Heart right ventricle (tissue), 16 donors: ENCODE results near the gene FAF1. TPM values are rescaled to one million over a fixed set of nuclear protein-coding genes. Genes with fewer than 3 reads are reported as not detected.

Experiments used
- ATAC-seq, 8 donors: fragments of 200-7000 bp; cut with Tn5 transposase; one replicate each; pipeline ENCODE4 v1.9.1; 2020; ENCODE audit warnings: mild to moderate bottlenecking in 8 of 8, moderate library complexity in 8 of 8, moderate number of reproducible peaks in 1 of 8
- DNase-seq, 2 donors: peaks; one replicate each; pipeline ENCODE4 v3.0.0-alpha.2; 2020
- H3K27ac ChIP-seq, 10 donors: fragments of 200-600 bp; sonication (generic) in 2 of 10; one replicate each; pipeline versions ENCODE4 v1.5.0 to v1.8.0; 2020 to 2022; ENCODE audit warnings: mild to moderate bottlenecking in 3 of 10
- H3K27me3 ChIP-seq, 7 donors: fragments of 200-600 bp; one replicate each; pipeline ENCODE4 v1.8.0; 2021 to 2022; ENCODE audit warnings: mild to moderate bottlenecking in 2 of 7
- H3K36me3 ChIP-seq, 9 donors: fragments of 200-600 bp; sonication (generic) in 1 of 9; one replicate each; pipeline versions ENCODE4 v1.5.0 to v1.8.0; 2020 to 2022; ENCODE audit warnings: mild to moderate bottlenecking in 2 of 9
- H3K4me1 ChIP-seq, 9 donors: fragments of 200-600 bp; sonication (generic) in 1 of 9; one replicate each; pipeline versions ENCODE4 v1.5.0 to v1.8.0; 2020 to 2022; ENCODE audit warnings: mild to moderate bottlenecking in 4 of 9
- H3K4me3 ChIP-seq, 10 donors: fragments of 200-600 bp; sonication (generic) in 2 of 10; one replicate each; pipeline versions ENCODE4 v1.5.0 to v1.8.0; 2020 to 2022; ENCODE audit warnings: mild to moderate bottlenecking in 7 of 10, moderate library complexity in 2 of 10
- H3K9me3 ChIP-seq, 11 donors: fragments of 200-600 bp in 10 of 11; sonication (generic) in 2 of 11; one replicate each; pipeline versions ENCODE4 v1.5.0 to v1.8.0; 2013 to 2022; ENCODE audit warnings: mild to moderate bottlenecking in 2 of 11, control low read depth in 1 of 11, moderate library complexity in 1 of 11
- CTCF ChIP-seq, 9 donors: fragments of 200-600 bp; sonication (generic) in 2 of 9; IDR thresholded peaks; one replicate each; pipeline versions ENCODE4 v1.5.0 to v1.8.0; 2021 to 2022; ENCODE audit warnings: antibody characterized with exemption in 9 of 9, mild to moderate bottlenecking in 5 of 9, moderate library complexity in 1 of 9
- WGBS, 2 donors: extraction: QIAGEN DNeasy Blood & Tissue Kit; methylation state at CpG; one replicate each; pipeline ENCODE4 v1.1.7; 2013; ENCODE audit warnings: inconsistent platforms in 1 of 2; 5-methylcytosine and 5-hydroxymethylcytosine counted together
- intact Hi-C, 10 donors: fragments of 100-400 bp; cut with DNase I; formaldehyde crosslinking; loops; one replicate each; pipeline versions ENCODE4 v1.11.1 to v1.14.2; 2022
- polyA plus RNA-seq, 2 donors: library from polyadenylated mRNA; stranded (reverse); fragments of 200-250 nt; gene quantifications; one replicate each; pipeline ENCODE4 v1.2.3, GENCODE V29; 2013
- total RNA-seq, 10 donors: library from RNA; stranded (reverse); fragmentation: NEBNext Ultra II Directional in 3 of 10; extraction: Animal tissue kit (Norgen Biotek cat#: 25700) in 3 of 10; gene quantifications; one replicate each; pipeline versions ENCODE4 v1.2.1 to v1.2.4, GENCODE V29; 2021 to 2023
- donor health status: Arrhythmogenic right ventricular cardiomyopathy.
- donor health status: ischemic (EF 13 %, LVEDD 7.1; RV severe dilation, severe dysfunction).
- donor health status: healthy with polysubstance abuse.
- donor health status: DM: no; HTN: yes; CAD: no.
- donor health status: DM: no; HTN: no; CAD: no.
- donor health status: ischemic (EF 25% LVEDD 6.9; RV normal size, moderate dysfunction).
- donor health status: ischemic (EF 25% LVEDD 5.7; RV mildly dilated, moderate dysfunction).
- donor health status: healthy.
- donor health status: DM: yes; HTN: yes; CAD: no.
- donor health status: Ischemic cardiomyopathy.
- donor health status: ischemic (EF 35%, LVEDD 5.7; RV mildly dilated, moderate dysfunction).
- donor health status: nonischemic (EF 11% LVEDD 7.7; RV severe dilation, severe dysfunction).
- donor health status: DM: yes; HTN: yes; CAD: no.
- donor health status: PGD.
- donor health status: ischemic (EF 29% LVEDD 5.4; RV normal size, mild dysfunction).
- donor health status: nonischemic (EF 23%, LVEDD 6.1; RV moderate dilation, normal function).

FAF1 gene
- total and polyA plus RNA-seq, 12 donors = 30.9 to 102 (median 88.9) TPM

- Histone ChIP-seq H3K4me3 (no peak overlapping the region), H3K4me1 (peaks cover 0 to 24% (median 0%) of the 10 kb centered on the region in 9 donors), H3K27me3 (no peaks in the 10 kb centered on the region), H3K9me3 (no peaks in the 10 kb centered on the region), H3K27ac (no peak overlapping the region), H3K36me3 (no peaks in the 10 kb centered on the region)
- ATAC-seq = no peak
- intact Hi-C loops = no loop called here
- DNase-seq = no peak
- no peak for TF ChIP-seq CTCF (IDR thresholded peaks at IDR 0.05)
- WGBS, 2 donors = 62 to 71% methylated on average over 6 of the region's 6 CpGs
These were observed 326.6 kb downstream of the FAF1 start for GRCh38 chr1:50633465-50633864.

- H3K27ac ChIP-seq = no peak overlapping the region
- DNase-seq (no peak), ATAC-seq (no peak)
- intact Hi-C loops = no loop called here
- H3K9me3 ChIP-seq = no peaks in the 10 kb centered on the region
- H3K4me3 ChIP-seq = no peak overlapping the region
- peaks cover 0 to 24% (median 0%) of the 10 kb centered on the region in 9 donors for H3K4me1 ChIP-seq
- TF ChIP-seq CTCF (IDR thresholded peaks at IDR 0.05) = no peak
- H3K27me3 ChIP-seq = no peaks in the 10 kb centered on the region
- no peaks in the 10 kb centered on the region for H3K36me3 ChIP-seq
These were observed 328.9 kb downstream of the FAF1 start for GRCh38 chr1:50631161-50631560.

- TF ChIP-seq CTCF (IDR thresholded peaks at IDR 0.05) = no peak
- no peak for ATAC-seq
- intact Hi-C loops = no loop called here
- peaks cover 0 to 8% (median 0%) of the 10 kb centered on the region in 11 donors for H3K9me3 ChIP-seq
- H3K4me3 ChIP-seq = no peak overlapping the region
- H3K27me3 ChIP-seq = no peaks in the 10 kb centered on the region
- DNase-seq = no peak
- H3K4me1 ChIP-seq = no peaks in the 10 kb centered on the region
- H3K27ac ChIP-seq = no peak overlapping the region
- H3K36me3 ChIP-seq = no peaks in the 10 kb centered on the region
- WGBS, 2 donors = 97% methylated on average over 2 of the region's 2 CpGs
These were observed 337.8 kb downstream of the FAF1 start for GRCh38 chr1:50622259-50622658.

GRCh38 chr1:50620680-50621329 lies 339.3 kb downstream of the FAF1 start:
- intact Hi-C loops = no loop called here
- Histone ChIP-seq H3K4me3 (no peak overlapping the region), H3K27me3 (no peaks in the 10 kb centered on the region), H3K36me3 (no peaks in the 10 kb centered on the region), H3K9me3 (peaks cover 0 to 8% (median 0%) of the 10 kb centered on the region in 11 donors), H3K4me1 (no peaks in the 10 kb centered on the region), H3K27ac (no peak overlapping the region)
- peak in 7 of 9 donors; percentile 13 to 40 (median 26) for TF ChIP-seq CTCF (IDR thresholded peaks at IDR 0.05)
- ATAC-seq (peak in 5 of 8 donors; percentile 27 to 61 (median 33)), DNase-seq (no peak)
- WGBS, 2 donors = 91 to 99% methylated on average over 6 of the region's 6 CpGs
